Measurements from ENCODE around the gene PKD1. TPM values are rescaled to one million over a fixed set of nuclear protein-coding genes. Genes with fewer than 3 reads are reported as not detected.
A peak's percentile ranks its signal among the peaks of the same experiment; 100 is the strongest.

Gene PKD1
- total and polyA plus RNA-seq, 2 of the 13 experiments (the other 11 are each of a cell fraction or from before 2014, with no cell fraction given), result 22.1 to 23.0 TPM

DNA sequence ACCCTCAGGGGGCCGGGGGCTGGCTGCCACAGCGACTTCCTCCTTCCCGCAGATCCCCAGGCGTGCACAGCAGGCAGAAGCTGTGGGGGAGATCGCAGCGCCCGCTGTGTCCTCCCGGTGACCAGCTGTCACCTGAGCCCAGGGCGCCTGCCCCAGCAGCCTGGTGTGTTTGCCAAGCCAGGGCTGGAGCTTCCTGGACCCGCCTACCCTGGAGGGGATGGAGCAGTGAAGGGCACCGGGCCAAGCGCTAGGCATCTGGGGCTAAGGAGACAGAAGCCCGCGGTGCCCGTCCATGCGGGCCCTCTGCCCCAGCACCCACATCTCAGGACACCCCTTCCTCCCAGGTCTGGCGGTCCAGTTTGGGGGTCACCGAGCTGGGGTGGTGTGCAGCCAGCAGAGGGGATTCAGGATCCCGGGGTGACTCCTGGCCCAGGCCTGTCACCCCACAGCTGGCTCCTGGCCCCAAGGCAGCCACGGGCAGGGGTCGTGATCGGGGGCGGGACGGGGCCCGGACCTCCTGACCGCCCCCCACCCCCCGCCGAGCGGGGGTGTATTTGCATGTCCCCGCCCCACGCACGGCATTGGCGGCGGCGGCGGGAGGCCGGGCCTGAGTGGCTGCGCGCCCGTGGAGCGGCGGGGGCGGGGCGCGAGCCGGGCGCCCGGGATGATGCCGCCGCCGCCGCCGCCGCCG is 12.4 kb upstream of the PKD1 start, which contains the start of gene RAB26 (continued):
- TF ChIP-seq TCF7 (IDR thresholded peaks at IDR 0.05; ENCODE audit: low read depth) (no peak), ZNF3 (CRISPR knock-in tag; IDR thresholded peaks at IDR 0.05) (no peak), ZNF570 (CRISPR knock-in tag; IDR thresholded peaks at IDR 0.05; ENCODE audit: borderline replicate concordance) (no peak), IRF2 (CRISPR knock-in tag; IDR thresholded peaks at IDR 0.05) (peak; percentile 28; the same call in 1 of the 2 replicates), MBD4 (IDR thresholded peaks at IDR 0.05; ENCODE audit: borderline replicate concordance, low read length) (no peak), HMG20B (CRISPR knock-in tag; conservative IDR thresholded peaks at IDR 0.05) (0 out of 2 replicates have a peak, but pooled peaks have one; percentile 15), RBM39 (IDR thresholded peaks at IDR 0.05; ENCODE audit: low read depth, low read length, poor library complexity, severe bottlenecking) (peak; percentile 70), HDAC6 (IDR thresholded peaks at IDR 0.05; ENCODE audit: low read depth, low read length) (no peak), THYN1 (CRISPR knock-in tag; IDR thresholded peaks at IDR 0.05; ENCODE audit: borderline replicate concordance, low read depth) (no peak), FOXA3 (CRISPR knock-in tag; IDR thresholded peaks at IDR 0.05) (peak; percentile 36), NBN (conservative IDR thresholded peaks at IDR 0.05) (no peak), ZNF10 (CRISPR knock-in tag; IDR thresholded peaks at IDR 0.05; ENCODE audit: borderline replicate concordance, low read depth) (no peak), ZNF317 (CRISPR knock-in tag; IDR thresholded peaks at IDR 0.05) (0 out of 2 replicates have a peak, but pooled peaks have one; percentile 48), ZNF703 (CRISPR knock-in tag; IDR thresholded peaks at IDR 0.05; ENCODE audit: borderline replicate concordance) (no peak), ZBTB21 (CRISPR knock-in tag; IDR thresholded peaks at IDR 0.05) (no peak), RARA (CRISPR knock-in tag; IDR thresholded peaks at IDR 0.05) (peak; percentile 60; the same call in 1 of the 2 replicates), TMF1 (CRISPR knock-in tag; IDR thresholded peaks at IDR 0.05; ENCODE audit: low read depth) (no peak)
- TF ChIP-seq, protein P1, sequence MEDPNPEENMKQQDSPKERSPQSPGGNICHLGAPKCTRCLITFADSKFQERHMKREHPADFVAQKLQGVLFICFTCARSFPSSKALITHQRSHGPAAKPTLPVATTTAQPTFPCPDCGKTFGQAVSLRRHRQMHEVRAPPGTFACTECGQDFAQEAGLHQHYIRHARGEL (CRISPR knock-in tag; IDR thresholded peaks at IDR 0.05), result 0 out of 2 replicates have a peak, but pooled peaks have one; percentile 45
- TF ChIP-seq, protein P2, sequence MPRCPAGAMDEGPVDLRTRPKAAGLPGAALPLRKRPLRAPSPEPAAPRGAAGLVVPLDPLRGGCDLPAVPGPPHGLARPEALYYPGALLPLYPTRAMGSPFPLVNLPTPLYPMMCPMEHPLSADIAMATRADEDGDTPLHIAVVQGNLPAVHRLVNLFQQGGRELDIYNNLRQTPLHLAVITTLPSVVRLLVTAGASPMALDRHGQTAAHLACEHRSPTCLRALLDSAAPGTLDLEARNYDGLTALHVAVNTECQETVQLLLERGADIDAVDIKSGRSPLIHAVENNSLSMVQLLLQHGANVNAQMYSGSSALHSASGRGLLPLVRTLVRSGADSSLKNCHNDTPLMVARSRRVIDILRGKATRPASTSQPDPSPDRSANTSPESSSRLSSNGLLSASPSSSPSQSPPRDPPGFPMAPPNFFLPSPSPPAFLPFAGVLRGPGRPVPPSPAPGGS (CRISPR knock-in tag; IDR thresholded peaks at IDR 0.05), result no peak
- TF ChIP-seq, protein P3, sequence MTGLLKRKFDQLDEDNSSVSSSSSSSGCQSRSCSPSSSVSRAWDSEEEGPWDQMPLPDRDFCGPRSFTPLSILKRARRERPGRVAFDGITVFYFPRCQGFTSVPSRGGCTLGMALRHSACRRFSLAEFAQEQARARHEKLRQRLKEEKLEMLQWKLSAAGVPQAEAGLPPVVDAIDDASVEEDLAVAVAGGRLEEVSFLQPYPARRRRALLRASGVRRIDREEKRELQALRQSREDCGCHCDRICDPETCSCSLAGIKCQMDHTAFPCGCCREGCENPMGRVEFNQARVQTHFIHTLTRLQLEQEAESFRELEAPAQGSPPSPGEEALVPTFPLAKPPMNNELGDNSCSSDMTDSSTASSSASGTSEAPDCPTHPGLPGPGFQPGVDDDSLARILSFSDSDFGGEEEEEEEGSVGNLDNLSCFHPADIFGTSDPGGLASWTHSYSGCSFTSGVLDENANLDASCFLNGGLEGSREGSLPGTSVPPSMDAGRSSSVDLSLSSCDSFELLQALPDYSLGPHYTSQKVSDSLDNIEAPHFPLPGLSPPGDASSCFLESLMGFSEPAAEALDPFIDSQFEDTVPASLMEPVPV (CRISPR knock-in tag; IDR thresholded peaks at IDR 0.05), result peak; percentile 37; the same call in 1 of the 2 replicates
- TF ChIP-seq, protein P4, sequence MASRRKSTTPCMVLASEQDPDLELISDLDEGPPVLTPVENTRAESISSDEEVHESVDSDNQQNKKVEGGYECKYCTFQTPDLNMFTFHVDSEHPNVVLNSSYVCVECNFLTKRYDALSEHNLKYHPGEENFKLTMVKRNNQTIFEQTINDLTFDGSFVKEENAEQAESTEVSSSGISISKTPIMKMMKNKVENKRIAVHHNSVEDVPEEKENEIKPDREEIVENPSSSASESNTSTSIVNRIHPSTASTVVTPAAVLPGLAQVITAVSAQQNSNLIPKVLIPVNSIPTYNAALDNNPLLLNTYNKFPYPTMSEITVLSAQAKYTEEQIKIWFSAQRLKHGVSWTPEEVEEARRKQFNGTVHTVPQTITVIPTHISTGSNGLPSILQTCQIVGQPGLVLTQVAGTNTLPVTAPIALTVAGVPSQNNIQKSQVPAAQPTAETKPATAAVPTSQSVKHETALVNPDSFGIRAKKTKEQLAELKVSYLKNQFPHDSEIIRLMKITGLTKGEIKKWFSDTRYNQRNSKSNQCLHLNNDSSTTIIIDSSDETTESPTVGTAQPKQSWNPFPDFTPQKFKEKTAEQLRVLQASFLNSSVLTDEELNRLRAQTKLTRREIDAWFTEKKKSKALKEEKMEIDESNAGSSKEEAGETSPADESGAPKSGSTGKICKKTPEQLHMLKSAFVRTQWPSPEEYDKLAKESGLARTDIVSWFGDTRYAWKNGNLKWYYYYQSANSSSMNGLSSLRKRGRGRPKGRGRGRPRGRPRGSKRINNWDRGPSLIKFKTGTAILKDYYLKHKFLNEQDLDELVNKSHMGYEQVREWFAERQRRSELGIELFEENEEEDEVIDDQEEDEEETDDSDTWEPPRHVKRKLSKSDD (CRISPR knock-in tag; IDR thresholded peaks at IDR 0.05; ENCODE audit: low read depth), result no peak
- TF ChIP-seq, protein P5, sequence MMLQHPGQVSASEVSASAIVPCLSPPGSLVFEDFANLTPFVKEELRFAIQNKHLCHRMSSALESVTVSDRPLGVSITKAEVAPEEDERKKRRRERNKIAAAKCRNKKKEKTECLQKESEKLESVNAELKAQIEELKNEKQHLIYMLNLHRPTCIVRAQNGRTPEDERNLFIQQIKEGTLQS (CRISPR knock-in tag; IDR thresholded peaks at IDR 0.05), result no peak
- TF ChIP-seq, protein P6, sequence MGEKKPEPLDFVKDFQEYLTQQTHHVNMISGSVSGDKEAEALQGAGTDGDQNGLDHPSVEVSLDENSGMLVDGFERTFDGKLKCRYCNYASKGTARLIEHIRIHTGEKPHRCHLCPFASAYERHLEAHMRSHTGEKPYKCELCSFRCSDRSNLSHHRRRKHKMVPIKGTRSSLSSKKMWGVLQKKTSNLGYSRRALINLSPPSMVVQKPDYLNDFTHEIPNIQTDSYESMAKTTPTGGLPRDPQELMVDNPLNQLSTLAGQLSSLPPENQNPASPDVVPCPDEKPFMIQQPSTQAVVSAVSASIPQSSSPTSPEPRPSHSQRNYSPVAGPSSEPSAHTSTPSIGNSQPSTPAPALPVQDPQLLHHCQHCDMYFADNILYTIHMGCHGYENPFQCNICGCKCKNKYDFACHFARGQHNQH (CRISPR knock-in tag; IDR thresholded peaks at IDR 0.05), result peak; percentile 60; the same call in 1 of the 2 replicates
